T1000 (cell line): Measurements from ENCODE around the gene AVEN.
"Not testable (repeated sequence)": the region's sequence is repeated elsewhere in the genome, so short reads cannot be mapped to it uniquely, and the experiment has no call there.

ENCODE experiments used
- DNase-seq: peaks from one replicate; lab custom pipeline; 2025; ENCODE audit warnings: mixed read lengths; lab: John Stamatoyannopoulos, UW

AVEN gene, protein sequence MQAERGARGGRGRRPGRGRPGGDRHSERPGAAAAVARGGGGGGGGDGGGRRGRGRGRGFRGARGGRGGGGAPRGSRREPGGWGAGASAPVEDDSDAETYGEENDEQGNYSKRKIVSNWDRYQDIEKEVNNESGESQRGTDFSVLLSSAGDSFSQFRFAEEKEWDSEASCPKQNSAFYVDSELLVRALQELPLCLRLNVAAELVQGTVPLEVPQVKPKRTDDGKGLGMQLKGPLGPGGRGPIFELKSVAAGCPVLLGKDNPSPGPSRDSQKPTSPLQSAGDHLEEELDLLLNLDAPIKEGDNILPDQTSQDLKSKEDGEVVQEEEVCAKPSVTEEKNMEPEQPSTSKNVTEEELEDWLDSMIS

DNA sequence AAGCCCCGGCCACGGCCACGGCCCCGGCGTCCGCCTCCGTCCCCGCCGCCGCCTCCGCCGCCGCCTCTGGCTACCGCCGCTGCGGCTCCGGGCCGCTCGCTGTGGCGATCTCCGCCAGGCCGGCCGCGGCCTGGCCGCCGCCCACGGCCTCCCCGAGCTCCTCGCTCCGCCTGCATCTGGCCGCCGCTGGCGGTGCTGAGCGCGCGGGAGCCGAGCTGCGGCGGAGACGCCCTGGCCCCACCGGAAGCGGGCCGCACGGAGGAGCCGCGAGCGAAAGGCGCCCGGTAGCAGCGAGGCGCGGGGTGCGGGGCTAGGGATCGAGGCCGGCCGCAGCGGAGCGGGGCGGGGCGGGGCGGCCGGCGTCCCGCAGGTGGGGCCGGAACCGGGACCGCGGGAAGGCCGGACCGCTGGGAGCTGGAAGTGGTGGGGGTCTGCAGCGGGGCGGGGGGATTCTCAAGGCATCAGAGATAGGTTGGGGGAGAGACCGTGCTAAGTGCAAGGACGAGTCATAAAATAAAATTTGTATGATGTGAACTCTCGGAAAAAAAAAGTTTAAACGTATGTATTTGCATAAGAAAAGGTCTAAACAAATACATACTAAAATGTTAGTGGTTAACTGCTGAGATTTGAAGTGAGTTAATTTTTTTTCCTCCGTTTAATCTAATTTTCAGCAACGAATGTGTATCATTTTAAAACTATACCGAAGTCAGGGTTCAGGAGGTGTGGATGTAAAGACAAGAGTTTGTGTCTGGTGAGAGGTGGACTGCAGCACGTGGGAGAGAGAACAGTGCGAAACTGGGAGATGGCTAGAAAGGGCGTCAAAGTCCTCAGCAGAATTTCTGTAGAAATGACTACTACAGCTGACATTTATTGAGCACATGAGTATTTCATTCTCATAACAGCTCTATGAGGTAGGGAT lies at the start of gene AVEN:
Gene AVEN, minus strand, starts transcription at position 334 of the 919 bp plus-strand sequence. Its CDS starts 158 bp downstream, at position 176.
- no peak for DNase-seq

DNA sequence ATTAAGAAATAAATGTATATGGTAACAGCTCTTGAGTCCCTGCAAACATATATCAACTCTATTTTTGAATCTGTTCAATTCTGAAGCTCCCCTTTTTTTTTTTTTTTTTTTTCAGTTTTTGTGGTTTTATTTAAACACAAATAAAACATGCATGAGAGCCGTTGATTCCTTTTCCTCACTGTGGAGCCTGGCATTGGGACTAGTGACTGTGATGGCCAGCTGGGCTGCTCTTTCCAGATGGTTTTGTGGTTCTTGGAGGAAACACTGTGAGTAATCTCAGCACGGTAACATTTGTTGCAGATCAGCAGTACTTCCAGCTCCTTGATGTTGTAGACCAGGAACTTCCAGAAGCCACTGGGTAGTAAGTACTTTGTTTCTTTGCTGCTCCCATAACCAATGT lies 46.7 kb upstream of the AVEN start:
- no peak for DNase-seq

DNA sequence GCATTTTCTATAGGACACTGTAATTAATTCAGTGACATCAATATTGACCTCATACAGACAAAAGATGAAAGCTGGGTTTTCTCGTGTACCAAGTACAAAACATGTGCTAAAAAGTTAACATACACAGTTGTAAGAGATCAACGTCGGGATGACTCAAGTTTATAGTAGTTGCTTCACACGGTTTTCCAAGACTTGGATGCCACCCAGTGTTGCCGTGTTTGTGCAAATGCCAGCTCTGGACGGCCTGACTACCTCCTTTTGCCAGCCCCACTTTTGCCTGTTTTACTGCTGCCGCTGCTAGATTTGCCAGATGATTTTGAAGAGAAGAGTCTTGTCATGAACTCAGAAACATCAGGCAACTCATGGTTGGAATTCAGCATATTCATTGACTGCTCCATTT lies 45.1 kb upstream of the AVEN start:
- no peak for DNase-seq

DNA sequence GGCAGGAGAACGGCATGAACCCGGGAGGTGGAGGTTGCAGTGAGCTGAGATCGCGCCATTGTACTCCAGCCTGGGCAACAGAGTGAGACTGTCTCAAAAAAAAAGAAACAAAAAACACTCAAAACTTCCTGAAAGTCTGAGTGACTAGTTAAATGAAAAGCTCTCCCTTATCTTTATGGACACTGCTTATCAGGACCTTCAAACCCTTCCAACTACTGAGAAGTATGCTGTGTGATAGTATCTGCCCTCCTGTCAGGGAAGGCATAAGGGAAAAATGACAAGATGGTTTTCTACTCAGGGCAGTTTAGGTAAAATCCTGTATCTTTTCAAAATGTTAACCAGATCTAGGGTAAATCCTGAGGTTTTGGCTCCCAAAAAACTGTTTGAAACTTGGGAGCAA lies 40.9 kb upstream of the AVEN start:
- no peak for DNase-seq

DNA sequence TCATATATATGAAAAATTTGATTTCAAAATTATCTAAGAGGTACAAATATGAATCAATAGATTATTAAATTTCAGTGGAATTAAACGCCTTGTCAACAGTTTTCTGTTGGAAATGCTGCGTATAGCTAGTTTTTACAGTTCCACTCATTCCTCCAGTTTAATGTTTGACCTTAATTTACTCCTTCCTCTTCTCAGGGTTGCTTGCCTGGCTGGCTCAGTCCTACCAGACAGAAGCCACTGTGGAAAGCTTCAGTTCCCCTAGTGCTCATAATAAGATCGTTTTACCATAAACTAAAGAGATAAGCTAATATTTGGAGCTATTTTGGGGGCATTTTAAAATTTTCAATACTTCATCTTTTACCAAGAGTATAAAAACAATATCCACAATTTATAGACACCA lies 39.9 kb upstream of the AVEN start:
- DNase-seq, result no peak

DNA sequence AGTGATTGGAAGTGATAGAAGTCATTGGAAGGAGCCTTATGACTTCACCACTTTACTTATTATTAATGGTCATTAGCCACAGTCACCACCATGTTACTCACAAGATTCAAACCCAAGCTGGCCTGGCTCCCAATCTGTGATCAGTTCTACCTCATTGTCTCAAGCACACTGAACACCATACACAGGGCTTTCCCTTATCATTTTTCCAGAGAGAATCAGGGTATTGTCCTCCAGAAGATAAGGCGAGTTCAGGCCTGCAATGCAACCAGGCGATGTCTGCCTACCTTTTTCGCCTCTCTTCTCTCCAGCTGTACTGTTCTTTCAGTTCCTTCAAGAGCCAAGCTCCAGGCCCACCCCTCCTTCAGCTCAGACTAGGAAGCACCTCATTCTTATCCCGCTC lies 37.8 kb upstream of the AVEN start:
- no peak for DNase-seq

DNA sequence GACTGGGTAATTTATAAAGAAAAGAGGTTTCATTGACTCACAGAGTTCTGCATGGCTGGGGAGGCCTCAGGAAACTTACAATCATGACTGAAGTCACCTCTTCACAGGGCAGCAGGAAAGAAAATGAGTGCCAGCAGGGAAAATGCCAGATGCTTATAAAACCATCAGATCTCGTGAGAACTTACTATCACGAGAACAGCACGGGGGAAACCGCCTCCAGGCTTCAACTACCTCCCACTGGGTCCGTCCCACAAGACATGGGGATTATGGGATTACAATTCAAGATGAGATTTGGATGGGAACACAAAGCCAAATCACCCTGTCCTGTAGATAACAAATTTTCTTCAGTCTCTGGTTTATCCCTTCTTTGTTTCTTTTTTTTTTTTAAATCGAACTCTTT lies 31.0 kb upstream of the AVEN start:
- DNase-seq, result no peak

DNA sequence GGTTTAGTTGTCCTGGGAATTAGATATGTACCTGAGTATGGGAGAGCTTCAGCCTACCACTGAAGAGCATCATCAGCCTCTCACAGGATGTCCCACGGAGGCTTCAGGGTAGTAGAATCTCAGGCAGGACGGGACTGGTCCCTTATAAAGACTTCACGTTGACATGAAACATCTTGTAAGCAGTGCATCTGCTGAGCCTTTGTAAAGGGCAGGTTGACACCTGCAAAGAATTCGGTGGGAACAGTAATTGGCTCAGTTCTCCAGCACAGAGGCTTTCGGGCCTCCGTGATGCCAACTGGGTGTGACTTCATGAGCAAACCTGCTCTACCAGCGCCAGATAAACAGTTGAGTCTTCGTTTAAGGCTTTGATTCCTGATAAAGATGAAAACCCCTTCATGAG lies 26.9 kb upstream of the AVEN start:
- no peak for DNase-seq

DNA sequence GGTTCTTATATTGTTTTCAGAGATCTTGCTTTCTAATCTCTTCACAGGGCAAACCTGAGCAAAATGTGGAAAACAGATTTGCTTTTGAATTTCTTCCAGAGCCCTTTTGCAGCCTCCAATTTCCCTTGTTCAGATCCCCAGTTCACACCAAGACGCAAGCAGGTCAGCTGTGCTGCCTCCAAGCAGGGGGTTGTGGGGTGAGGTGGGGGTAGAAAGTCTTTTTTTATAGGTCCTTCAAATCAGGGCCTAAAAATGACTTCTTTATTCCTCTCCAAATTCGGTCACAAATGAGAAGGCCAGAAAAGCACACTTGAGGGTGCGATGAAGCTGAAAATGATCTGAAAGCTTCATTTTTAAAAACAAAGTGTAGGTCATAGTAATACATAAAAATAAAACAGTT lies 26.3 kb upstream of the AVEN start:
- no peak for DNase-seq

DNA sequence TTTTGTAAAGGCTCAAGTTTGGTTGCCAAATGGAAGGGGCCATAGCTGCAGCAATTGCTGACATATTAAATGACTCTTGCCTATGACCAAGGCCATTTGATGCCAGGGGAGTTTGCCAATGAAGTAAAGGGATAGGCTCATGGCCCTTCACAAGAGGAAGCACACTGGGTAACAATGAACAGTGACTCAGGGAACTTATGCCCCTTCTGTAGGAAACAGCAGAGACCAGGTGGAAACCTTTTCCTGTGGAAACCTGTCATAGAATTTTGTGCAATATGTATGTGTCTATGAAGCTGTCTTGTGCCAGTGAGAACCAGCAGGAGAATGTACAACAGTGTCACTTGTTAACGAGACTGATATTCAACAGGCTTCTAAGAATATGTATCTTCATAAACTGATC lies 25.4 kb upstream of the AVEN start:
- no peak for DNase-seq

DNA sequence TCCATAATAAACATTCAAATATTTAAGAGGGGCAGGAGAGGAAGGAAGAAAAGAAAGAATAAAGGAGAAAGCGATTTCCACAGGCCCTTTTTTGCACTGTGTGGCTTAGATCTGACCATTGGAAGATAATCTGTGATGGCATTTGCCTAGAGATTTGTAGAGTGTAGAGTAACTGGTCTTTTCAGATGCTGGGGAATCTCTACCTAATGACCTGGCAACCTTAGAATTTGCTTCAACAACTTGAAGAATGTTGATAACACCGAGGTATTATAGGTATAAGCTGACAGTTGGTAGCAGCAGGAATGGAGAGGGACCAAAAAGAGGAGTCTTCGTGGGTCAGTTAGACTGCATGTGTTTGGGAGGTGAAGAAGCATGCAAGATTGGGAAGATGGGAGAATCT lies 20.9 kb upstream of the AVEN start:
- DNase-seq, result no peak

DNA sequence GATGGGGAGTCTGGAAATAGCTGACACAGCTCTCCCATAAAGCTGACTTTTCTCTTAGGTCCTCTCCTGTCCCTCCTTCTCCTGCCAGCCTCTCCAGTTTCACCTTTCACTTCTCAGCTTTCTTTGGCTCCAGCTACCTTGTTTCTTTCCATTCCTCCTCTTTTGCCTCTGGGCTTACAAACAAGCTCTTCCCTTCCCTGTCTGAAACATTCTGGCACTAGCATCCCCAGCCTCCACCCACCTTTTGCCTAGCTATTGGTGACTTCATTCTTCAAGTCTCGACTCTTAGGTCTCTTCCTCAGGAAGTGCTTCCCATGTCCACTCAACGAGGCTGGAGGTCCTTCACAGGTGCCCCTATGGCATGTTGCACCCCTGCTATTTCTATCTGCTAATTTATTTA lies 20.5 kb upstream of the AVEN start:
- DNase-seq, result no peak

DNA sequence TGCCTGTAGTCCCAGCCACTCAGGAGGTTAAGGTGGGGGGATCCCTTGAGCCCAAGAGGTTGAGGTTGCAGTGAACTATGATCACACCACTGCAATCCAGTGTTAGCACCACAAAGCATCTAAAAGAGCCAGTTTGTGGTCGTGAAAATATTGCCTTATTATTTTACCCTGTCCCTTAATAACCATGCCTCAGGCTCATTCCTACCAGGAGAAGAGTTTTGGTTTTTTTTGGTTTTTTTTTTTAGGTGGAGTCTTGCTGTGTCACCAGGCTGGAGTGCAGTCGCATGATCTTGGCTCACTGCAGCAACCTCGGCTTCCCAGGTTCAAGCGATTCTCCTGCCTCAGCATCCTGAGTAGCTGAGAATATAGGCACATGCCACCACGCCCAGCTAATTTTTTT lies 17.9 kb upstream of the AVEN start:
- DNase-seq, result no peak

DNA sequence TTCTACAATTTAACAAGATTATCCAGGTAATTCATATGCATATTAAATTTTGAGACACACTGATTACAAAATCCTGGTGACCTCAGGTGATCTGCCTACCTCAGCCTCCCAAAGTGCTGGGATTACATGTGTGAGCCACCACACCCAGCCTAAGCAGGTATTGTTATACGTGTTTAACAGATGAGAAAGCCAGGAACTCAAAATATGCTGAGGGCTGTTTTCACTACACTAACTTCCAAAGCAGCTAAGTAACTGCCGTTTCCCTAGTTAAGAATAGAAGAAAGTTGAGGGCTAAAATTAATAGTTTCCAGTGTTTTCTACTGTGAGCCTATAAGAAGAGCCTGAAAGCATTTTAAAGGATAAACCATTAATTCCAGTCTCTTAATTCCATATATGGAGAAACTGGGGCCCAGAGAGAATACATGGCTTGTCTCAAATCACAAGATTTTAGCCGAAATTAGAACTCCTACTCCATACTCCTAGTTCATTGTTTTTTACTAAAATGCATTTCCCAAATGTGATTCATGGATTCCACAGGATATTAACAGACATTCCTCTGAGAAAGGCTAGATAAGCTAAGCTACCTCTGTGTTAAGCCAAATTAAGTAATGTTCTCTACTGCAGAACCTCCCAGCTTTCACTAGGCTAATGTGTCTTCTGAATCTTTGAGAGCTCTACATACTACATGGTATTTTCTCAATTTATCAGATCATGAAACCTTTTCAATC lies 17.0 kb upstream of the AVEN start:
- DNase-seq, result no peak

DNA sequence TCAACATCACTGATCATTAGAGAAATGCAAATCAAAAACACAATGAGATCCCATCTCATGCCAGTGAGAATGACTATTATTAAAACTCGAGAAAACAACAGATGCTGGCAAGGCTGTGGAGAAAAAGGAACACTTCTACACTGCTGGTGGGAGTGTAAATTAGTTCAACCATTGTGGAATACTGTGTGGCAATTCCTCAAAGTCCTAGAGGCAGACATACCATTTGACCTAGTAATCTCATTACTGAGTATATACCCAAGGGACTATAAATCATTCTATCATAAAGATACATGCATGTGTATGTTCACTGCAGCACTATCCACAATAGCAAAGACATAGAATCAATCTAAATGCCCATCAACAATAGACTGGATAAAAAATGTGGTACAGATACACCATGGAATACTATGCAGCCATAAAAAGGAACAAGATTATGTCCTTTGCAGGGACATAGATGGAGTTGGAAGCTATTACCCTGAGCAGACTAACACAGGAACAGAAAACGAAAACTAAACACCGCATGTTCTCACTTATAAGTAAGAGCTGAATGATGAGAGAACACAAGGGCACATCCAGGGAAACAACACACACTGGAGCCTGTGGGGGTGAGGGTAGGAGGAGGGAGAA lies 15.2 kb upstream of the AVEN start:
- DNase-seq, result no peak

DNA sequence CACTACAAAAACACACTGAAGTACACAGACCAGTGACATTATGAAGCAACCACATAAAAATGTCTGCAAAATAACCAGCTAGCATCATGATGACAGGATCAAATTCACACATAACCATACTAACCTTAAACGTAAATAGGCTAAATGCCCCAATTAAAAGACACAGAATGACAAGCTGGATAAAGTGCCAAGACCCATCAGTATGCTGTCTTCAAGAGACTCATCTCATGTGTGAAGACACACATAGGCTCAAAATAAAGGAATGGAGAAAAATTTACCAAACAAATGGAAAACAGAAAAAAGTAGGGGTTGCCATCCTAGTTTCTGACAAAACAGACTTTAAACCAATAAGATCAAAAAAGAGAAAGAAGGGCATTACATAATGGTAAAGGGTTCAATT lies 11.4 kb upstream of the AVEN start:
- DNase-seq, result not testable (repeated sequence)

DNA sequence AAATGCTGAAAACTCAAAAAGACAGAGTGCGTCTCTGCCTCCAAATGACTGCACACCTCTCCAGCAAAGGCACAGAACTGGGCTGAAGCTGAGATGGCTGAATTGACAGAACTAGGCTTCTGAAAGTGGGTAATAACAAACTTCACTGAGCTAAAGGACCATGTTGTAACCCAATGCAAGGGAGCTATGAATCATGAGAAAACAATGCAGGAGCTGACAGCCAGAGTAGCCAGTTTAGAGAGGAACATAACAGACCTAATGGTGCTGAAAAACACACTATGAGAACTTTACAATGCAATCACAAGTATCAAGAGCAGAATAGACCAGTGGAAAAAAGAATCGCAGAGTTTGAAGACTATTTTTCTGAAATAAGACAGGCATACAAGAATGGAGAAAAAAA lies 10.1 kb upstream of the AVEN start:
- DNase-seq, result no peak

DNA sequence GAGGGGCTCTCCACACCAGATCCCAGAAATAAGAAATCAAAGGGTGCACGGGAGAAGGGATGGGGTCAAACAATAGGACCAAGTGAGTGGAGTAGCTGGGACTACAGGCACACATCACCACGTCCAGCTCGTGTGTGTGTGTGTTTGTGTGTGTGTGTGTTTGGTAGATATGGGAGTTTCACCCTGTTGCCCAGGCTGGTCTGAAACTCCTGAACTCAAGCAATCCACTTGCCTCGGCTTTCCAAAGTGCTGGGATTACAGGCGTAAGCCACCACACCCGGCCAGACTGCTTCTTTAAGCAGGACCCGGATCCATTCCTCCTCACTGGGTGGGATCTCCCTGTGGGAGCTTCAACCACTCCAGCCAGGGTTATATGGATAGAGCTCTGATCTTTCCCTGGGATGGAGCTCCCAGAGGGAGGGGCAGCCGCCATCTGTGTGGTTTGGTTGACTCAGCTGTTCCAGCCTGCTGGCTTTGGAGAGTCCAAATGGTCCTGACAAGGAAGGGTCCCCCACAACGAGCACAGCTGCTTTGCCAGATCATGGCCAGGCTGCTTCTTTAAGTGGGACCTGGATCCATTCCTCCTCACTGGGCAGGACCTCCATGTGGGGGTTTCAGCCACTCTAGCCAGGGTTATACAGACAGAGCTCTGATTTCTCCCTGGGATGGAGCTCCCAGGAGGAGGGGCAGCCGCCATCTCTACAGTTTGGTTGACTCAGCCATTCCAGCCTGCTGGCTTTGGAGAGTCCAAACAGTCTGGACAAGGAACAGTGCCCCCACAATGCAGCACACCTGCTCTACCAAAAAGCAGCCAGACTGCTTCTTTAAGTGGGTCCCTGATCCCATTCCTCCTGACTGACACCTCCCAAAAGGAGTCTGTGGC lies 9.1 kb upstream of the AVEN start:
- DNase-seq, result no peak

DNA sequence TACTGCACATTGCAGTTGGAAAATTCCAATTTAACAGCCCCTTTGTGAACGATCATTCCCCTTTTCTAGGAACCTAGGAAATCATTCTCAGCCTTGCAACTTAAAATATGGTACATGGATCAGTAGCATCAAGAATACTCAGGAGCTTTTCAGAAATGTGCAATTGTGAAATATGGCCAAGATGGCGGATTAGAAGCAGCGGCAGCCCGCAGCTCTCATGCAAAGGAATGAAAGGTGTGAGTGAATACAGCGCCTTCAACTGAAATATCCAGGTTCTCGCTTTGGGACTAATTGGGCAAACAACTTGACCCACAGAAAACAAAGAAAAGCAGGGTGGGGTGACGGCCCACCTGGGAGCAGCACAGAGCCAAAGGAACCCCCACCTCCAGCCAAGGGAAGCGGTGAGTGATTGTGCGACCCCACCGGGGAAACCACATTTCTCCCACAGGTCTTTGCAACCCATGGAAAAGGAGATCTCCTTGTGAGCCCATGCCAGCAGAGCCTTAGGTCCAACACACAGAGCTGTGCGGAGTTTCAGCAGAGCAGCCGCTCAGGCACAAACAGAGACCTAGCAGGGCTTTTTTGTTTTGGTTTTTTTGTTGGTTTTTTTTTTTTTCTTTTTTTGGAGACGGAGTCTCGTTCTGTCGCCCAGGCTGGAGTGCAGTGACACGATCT lies 7.6 kb upstream of the AVEN start:
- DNase-seq, result no peak

DNA sequence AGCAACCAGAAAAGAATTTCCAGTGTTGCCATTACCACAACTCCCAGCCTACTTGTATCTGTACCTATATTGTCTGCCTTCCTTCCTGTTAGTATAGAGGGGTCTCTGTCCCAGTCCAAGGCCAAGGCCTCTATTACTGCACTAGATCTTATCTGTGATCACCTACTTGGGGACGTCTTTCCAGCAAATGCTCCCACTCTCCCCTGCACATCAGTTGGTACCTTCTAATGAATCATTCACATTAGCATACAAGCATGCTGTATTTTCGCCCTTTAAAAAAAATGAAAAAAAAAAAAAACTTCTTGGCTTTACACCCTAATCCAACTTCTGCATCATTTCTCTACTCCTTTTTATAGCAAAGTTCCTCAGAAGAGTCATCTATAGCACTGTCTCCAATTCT lies 4.8 kb upstream of the AVEN start:
- DNase-seq, result no peak

DNA sequence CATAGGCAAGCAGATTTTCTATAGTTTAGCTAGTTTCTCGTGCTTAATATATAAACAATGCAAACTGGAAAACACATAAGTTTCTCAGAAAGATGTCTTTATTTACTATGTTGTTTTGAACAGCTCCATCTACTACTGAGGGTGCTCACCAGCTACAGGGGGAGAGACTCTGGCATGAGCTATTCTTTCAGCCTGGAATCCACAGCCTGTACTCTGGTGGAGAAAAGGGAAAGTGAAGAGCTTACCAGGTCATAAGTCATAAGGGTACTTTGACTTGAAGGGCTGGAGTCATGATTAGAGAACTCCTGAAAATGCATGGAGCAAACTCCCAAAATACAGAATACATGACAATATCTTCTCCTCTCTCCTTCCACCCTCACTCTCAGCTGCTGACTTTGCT lies 4.4 kb upstream of the AVEN start:
- DNase-seq, result no peak
